ENCODE measurements around the gene WIPF1.
"Not testable (repeated sequence)": the region's sequence is repeated elsewhere in the genome, so short reads cannot be mapped to it uniquely, and the experiment has no call there.

WIPF1 gene

DNA sequence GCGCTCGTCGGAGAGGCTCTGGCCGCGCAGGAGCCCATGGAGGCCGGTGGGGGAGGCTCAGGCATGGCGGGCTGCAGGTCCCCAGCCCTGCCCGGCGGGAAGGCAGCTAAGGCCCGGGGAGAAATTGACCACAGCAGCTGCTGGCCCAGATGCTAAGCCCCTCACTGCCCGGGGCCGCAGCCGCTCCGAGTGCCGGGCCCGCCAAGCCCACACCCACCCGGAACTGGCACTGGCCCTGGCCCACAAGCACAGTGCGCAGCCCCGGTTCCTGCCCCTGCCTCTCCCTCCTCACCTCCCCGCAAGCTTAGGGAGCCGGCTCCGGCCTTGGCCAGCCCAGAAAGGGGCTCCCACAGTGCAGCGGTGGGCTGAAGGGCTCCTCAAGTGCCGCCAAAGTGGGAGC, 49.0 kb downstream of the WIPF1 start:
- not testable (repeated sequence) for DNase-seq (ENCODE audit: extremely low spot score, insufficient read length, low read depth); FAIRE-seq

DNA sequence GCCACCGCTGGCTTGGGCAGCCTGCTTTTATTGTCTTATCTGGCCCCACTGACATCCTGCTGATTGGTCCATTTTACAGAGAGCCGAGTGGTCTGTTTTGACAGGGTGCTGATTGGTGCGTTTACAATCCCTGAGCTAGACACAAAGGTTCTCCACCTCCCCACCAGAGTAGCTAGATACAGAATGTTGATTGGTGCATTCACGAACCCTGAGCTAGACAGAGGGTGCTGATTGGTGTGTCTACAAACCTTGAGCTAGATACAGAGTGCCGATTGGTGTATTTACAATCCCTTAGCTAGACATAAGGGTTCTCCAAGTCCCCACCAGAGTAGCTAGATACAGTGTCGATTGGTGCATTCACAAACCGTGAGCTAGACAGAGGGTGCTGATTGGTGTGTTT, 49.6 kb downstream of the WIPF1 start:
- not testable (repeated sequence) for DNase-seq (ENCODE audit: extremely low spot score, insufficient read length, low read depth); FAIRE-seq

DNA sequence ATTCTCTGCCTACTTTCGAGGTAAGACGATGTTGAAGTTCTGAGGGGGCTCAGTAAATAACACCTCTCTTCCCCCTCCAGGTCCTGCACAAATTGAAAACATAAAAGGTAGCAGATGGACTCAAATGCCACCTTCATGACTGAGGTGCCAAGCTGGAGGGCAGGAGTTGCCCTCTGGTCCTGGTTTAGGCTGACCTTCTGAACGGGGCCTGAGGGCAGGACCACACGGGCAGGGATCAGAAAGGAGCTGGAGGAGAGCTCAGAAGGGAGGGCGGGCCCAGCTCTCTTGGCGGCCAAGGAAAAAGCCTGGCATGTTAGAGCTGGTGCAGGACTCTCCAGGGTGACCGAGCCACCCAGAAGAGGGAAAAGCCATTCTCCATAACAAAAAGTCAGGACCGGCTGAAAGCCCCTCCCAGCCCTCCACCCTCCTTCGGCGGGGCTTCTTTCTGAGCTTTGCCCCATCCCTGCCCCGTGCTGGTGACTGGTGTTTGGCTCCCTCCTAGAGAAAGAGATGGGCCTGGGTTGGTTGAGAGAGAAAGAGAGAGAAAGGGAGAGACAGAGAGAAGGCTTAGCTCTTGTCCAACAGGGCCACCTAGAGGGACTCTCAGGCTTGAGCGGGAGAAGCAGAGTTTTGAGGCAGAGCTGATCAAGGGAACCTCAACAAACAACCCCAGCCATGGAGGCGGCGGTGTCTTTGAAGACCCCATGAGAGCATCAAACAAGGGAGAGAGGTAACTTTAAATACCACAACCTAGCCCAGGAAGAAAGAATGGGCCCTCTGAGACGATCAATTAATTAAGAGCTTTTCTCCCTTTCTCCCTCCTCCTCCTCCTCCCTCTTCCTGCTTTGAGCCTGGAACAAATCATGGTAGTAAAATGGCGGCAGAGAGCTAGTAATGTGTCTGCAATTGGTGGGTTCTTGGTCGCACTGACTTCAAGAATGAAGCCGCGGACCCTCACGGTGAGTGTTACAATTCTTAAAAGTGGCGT, 50.8 kb downstream of the WIPF1 start:
- DNase-seq (ENCODE audit: extremely low spot score, insufficient read length, low read depth) (no peak), FAIRE-seq (no peak)

DNA sequence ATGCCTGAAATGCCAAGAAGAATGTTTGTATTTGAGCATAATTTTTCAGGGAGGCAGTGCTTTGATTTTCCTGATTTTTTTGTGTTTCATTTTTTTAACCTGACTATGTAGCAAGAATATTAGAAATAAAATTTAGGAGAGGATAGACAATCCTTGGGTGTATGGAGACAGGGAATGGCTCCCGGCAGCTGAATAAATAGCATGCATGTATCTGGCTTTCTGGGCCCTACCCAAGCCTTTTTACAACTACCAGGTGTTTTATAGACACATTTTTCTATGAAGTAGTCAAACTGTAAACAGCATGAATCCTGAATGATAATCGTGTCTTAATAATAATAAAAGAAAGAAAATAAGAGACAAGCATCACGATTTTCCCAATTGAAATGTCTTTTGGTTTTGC, 52.4 kb downstream of the WIPF1 start:
- DNase-seq (ENCODE audit: extremely low spot score, insufficient read length, low read depth) (no peak), FAIRE-seq (no peak)

DNA sequence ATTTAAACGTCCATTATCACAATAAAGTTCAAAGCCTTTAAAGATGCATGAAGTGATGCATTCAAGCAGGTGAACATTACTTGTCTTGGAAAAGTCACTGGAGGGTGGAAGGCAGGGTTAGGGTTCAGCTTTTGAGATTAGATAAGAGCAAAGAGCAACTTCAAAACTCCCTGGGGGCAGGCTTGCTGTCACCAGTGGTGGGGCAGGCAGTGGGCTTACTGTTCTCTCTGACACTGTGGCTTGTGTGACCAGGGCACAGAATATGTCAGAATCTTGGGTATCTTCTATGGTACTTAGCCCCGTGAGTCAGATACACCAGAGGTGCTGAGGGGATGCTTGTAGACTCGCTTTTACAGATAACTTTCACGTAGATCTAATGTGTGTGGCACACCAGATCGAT, 52.8 kb downstream of the WIPF1 start:
- no peak for DNase-seq (ENCODE audit: extremely low spot score, insufficient read length, low read depth)
- no peak for FAIRE-seq

DNA sequence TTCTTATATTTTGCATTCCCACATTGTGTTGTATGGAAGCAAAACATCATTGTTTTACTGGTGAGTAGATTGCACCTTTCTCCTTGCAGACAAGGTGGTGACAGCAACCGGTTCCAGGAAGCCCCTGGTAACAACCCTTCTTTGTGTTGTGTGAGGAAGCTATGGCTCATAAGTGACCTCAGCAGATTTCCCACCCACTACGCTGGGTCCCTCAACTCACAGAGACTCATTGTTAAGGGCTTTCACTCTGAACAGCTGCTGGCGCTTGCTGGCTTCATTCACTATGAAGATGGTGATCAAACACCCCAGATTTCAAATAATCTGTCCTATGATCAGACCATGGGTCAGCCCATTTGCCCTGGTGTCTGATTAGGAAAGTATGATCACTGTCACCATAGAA, 53.4 kb downstream of the WIPF1 start:
- DNase-seq (ENCODE audit: extremely low spot score, insufficient read length, low read depth): no peak
- FAIRE-seq: no peak

DNA sequence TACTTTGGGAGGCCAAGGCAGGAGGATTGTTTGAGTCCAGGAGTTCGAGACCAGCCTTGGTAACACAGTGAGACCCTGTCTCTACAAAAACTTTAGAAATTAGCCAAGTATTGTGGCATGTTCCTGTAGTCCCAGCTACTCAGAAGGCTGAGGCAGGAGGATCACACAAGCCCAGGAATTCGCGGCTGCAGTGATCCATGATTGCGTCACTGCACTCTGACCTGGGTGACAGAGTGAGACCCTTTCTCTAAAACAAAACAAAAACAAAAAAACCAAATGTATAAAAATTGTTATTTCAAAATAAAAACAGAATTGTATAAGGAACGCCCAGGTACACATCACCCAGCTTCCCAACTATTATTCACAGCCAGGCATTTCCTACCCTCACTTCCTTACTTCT, 56.7 kb downstream of the WIPF1 start:
- no peak for FAIRE-seq
- no peak for DNase-seq (ENCODE audit: extremely low spot score, insufficient read length, low read depth)

DNA sequence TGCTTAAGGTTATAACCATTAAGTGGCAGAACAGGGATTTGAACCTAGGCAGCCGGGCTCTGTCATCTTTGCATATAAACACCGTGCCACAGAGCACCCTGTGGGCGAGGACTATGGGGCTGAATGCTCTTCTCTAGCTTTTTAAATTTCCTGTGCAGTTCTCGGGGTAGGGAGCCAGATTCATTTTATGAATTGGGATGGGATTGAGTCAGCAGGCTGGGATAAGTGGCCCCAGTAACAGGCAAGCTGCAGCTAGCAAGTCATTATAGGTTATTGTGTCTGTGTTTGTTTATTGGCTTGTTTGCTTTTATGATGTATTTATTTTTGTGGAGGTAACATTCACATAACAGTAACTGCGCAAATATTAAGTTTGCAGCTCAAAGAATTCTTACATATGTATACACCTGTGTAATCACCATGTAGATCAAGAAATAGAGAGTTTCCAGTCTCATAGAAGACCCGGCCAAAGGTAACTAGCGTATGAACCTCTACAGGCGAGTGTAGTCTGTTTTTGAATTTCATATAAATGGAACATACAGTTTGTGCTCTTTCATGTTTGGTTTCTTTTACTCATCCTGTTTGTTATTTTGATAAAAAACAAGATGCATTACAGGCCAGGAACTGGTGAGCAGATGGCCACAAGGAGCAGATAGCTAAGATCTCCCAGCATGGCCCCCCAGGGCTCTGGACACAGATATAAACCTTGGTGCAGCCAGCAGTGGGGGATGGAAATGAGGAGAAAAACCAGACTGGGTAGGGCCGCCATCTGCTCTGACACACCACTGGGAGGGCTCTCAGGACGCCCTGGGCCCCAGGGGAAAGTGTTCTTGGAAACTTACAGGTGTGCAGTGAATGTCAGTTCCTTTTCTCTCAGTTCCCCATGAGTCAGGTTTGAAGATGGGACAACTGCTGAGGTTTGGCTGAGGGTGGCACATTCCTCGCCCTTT, 61.6 kb downstream of the WIPF1 start:
- no peak for FAIRE-seq
- no peak for DNase-seq (ENCODE audit: extremely low spot score, insufficient read length, low read depth)

DNA sequence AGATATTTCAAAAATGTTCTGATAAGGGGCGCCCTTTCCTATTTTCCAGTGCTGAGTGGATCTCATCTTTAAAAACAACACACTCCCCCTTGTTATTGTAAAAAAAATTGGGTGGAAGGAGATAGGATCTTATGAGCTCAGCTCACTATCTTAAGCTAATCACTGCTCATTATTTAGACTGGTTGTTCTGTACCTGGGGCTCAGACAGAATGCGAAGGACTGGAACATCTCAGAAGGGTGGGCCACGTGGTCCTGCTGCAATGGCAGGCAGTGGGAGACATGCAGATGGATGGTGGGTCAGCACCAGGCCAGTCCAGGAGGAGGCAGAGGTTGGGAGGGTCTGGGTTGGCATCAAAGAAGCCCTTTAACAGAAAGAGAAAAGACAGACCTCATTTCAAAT, 62.5 kb downstream of the WIPF1 start:
- DNase-seq (ENCODE audit: extremely low spot score, insufficient read length, low read depth) (no peak), FAIRE-seq (no peak)

DNA sequence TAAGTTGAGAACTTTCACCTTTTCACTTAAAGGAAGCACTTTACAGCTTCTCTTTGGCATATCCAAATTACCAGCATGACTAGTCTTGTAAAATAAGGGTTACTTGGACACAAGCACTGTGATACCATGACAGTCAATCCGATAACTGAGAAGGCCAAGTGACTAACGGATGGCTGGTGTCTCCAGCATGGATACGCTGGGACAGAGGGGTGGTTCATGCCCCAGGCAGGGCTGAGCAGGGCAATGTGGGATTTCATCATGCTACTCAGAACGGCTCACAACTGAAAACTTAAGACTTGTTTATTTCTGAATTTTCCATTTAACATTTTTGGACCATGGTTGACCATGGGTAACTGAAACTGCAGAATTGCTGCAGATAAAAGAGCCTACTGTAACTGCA, 67.7 kb downstream of the WIPF1 start:
- no peak for DNase-seq (ENCODE audit: extremely low spot score, insufficient read length, low read depth)
- FAIRE-seq: no peak

DNA sequence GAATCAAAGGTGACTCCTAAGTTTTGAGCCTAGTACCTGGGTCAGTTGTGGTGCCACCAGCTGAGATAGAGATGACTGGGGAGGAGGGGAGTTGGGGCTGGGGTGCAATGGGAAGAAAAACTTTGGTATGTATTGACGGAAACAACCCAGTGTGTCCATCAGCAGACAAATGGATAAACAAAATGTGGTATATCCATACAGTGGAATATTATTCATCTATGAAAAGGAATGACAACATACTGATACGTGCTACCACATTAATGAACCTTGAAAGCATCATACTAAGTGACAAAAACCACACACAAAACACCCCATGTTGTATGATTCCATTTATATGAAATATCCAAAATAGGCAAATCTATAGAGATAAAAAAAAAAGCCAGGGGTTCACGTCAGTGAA, 69.6 kb downstream of the WIPF1 start:
- FAIRE-seq: no peak
- no peak for DNase-seq (ENCODE audit: extremely low spot score, insufficient read length, low read depth)

DNA sequence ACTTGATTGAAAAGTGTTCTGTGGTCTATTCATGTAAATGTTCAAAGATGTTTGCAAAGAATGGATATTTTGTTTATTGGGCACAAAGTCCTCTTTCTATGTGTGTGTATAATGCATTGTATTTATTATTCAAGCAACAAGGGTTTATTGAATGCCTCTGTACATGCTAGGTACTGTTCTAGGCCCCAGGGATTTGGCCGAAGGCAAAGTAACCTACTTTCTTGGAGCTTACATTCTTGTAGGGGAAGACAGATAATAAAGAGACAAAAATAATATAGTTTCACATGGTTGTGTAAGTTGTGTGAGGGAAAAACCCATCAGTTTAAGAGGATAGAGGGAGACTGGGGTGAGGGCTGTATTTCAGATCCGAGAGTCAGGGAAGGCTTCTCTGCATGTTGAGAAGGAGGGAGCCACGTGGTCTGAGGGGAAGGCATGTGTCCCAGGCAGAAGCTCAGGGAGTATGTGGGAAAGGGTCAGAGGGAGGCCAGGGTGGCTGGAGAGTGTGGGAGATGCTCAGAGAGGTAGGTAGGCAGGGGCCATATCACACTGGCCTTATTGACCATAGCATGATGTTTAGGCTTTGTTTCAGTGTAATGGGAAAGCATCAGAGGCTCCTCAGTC, 70.4 kb downstream of the WIPF1 start:
- no peak for DNase-seq (ENCODE audit: extremely low spot score, insufficient read length, low read depth)
- no peak for FAIRE-seq

DNA sequence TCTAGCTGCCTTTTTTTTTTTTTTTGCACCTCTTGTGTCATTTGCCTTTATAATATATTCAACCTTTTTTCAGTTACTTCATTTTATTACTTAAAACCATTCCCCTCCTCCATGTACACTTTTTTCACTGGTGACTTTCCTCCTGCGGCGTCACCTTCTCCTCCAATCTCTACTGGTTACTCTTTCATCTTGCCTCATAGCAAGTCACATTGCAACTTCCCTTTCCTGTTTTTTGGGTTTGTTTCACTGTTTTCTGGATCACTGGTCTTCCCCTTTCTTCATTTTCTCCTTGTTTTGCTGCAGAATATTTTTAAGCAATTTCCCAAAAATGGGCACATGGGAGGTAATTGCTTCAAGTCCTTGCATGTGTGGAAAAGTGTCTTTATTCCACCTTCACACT, 73.1 kb downstream of the WIPF1 start:
- FAIRE-seq (no peak), DNase-seq (ENCODE audit: extremely low spot score, insufficient read length, low read depth) (no peak)

DNA sequence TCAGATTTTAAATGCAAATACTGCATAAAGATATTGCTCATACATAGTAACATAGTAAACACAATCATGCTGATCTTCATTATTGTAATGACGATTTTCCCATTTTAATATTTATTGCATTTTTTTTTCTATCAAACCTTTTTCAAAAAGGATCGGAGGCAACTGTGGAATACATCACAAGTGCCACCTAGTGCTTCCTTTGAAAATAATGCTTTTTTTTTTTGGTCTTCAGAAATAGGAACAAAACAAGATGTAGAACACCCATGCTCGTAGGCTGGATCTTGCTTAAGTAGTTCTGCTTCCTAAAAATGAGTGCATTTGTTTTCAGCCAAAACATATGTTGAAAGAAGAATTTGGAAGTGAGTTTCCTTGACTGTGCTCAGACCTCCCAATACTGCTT, 75.1 kb downstream of the WIPF1 start:
- DNase-seq (ENCODE audit: extremely low spot score, insufficient read length, low read depth) (no peak), FAIRE-seq (no peak)

DNA sequence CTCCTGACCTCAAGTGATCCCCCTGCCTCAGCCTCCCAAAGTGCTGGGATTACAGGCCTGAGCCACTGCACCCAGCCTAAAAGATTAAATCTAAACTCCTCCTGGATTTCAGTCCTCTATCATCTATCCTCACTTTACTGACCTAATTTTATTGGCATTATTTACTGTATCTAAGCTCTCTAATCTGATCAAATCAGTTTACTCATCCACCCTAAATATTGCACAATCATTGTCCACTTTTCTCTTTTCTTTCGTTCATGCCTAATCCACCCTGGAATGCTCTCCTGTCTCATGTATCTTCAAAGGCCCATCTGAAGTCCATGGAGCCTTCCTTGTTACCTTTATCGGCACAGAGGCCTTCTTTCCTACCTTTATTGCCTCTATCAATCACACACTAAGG, 79.2 kb downstream of the WIPF1 start:
- DNase-seq (ENCODE audit: extremely low spot score, insufficient read length, low read depth): no peak
- no peak for FAIRE-seq

DNA sequence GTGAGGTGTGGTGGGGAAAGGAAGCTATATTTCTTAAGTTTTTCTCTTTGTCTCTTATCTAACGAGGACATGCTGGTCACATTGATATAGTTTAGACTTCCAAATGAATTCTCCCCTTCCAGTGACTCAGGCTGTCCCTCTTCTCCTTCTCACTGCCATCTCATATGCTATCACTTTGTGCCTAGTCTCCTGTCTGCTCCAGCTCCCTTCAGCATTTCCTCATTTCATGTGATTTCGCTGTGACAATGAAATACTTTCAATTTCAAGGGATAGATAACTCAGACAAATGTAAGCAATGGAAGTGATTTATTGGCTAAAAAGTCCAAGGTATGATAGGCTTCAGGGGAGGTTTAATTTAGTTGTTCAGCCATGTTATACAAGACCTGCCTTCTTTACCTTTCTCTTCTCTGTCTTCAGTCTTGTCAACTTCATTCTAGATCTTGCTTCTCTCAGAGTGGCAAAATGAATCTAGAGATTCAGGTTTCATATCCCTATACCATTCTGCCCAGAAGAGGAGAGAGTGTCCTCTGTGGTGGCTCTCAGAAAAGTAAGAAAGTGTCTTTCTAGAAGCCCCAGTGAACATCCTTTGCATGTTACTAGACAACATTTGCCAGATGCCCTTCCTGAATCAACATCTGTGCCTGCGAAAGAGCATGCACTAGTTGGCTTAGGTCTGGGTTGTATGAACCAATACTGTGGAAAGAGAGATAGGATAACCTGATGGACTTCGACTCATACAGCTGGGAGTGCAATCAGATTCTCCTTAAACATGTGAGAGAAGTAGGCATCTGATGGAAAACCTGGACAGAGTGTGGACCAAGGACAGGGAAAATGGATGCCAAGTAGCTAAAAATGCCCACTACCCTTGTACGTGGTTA, 80.9 kb downstream of the WIPF1 start:
- no peak for DNase-seq (ENCODE audit: extremely low spot score, insufficient read length, low read depth)
- peak; percentile 12 for FAIRE-seq

DNA sequence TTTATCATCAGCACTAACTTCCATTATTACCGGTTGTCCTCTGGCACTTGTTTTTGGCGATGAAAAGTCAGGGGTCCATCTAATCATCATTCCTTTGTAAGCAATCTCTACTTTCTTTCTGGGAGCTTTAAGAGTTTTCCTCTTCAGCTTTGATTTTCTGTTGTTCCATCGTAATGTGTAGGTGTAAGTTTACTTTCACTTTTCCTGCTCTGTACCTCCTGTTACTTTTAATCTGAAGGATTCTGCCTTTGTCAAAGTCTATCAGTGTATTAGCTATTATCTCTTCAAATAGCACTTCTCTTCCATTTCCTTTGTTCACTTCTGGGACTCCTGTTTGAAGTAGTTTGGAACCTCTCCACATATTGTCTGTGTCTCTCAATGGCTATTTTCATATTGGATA, 85.3 kb downstream of the WIPF1 start:
- no peak for FAIRE-seq
- no peak for DNase-seq (ENCODE audit: extremely low spot score, insufficient read length, low read depth)

DNA sequence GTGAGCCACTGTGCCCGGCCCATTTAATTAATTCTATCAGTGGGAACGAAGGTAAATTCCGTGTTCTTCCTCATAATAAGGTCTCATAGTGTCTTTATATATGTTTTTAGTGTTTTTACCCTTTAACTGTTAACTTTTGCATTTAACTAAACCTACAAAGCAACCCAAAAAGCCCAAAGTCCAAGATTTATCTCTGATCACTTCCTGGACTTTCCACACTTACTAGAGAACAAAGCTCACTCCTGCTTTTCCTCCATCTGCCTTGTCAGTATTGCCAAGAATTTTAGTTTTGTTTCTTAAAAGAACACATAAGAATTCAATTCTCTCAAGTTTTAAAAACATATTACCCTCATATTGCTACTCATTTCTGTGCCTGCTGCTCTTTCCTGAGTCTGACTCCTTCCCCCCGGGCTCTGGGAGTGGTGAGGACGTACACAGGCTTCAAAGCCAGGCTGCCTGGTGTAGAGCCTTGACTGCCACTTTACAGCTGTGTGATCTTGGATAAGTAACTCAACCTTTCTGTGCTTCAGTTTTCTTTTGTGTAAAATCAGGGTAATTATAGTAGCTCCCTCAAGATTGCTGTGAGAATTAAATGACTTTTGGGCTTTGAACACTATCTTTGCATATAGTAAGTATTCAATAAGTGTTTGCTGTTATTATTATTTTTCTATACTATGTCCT, 85.9 kb downstream of the WIPF1 start:
- FAIRE-seq (no peak), DNase-seq (ENCODE audit: extremely low spot score, insufficient read length, low read depth) (no peak)

DNA sequence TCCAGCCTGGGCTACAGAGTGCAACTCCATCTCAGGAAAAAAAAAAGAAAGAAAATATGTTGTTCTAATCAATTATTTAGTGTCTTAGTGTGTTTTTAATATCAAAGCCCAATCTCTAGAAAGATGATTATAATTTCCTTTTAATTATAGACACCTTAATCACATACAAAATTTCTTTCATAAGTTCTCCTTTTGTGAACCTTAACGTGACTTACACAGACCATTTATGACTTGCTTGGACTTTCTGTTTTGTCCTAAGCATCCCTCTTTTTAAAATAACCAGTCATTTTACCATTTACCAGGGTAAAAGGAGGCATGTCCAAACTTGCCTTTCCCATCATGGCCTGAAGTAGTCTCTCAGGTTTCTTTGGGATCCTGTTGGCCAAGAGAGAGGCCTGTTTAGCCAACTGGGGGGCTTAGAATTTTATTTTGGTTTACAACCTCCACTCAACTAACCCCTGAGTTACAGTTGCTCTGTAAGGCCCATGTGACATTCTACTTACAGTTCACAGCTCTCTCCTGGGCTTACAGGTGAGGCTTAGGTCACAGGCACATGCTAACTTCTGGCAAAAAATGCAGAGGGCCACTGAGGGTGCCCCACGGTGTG, 86.9 kb downstream of the WIPF1 start:
- no peak for FAIRE-seq
- no peak for DNase-seq (ENCODE audit: extremely low spot score, insufficient read length, low read depth)
